GM21825 (cell line): ENCODE measurements around the gene COL2A1.
"Not testable (repeated sequence)": the region's sequence is repeated elsewhere in the genome, so short reads cannot be mapped to it uniquely, and the experiment has no call there.

ENCODE experiments used
- ATAC-seq: cut with Tn5 transposase; IDR thresholded peaks from one replicate; pipeline ENCODE4 v1.9.1; 2021; ENCODE audit warnings: mild to moderate bottlenecking, moderate library complexity; ENCODE audit not compliant: unreplicated experiment

The COL2A1 gene

DNA sequence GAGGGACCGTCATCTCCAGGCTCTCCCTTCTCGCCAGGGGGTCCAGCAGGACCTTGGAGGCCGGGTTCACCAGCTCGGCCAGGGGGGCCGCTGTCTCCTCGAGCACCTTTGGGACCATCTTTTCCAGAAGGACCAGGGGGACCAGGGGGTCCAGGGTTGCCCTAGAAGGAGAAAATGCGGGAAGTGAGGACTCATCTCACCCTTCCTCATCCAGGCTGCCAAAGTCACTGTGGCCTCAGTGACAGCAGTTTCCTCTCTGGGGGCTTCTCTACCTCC, 25.7 kb downstream of the COL2A1 start:
- no peak for ATAC-seq

GRCh38 chr12:47977772-47978597, 26.3 kb downstream of the COL2A1 start:
- ATAC-seq: no peak

DNA sequence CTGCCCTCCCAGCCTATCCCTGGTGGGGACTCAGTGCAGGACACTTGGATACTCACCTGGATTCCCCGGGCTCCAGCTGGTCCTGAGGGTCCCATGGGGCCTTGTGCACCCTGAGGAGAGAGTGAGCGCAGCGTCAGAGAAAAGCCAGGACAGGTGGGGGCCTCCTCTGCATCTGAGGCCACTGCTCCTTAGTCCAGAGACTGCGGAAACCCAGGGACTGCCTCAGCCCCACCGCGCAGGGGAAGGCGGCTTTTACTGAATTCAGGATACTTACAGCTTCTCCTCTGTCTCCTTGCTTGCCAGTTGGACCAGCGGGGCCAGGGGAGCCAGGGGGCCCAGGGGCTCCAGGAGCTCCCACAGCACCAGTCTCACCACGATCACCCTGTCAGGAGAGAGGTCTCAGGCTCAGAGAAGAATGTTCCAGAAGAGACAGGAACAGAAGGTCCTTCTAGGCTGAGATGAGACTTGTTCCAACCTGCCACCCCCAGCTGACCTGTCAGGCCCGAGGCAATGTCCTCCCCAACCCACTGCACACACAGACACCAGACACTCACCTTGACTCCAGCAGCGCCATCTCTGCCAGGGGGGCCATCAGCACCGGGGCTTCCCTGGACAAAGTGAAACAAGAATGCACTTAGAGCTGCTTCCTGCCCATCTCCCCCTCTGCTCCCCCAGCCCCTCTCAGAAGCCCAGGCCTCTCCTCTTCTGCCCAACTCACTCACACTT, 27.1 kb downstream of the COL2A1 start:
- ATAC-seq: no peak

DNA sequence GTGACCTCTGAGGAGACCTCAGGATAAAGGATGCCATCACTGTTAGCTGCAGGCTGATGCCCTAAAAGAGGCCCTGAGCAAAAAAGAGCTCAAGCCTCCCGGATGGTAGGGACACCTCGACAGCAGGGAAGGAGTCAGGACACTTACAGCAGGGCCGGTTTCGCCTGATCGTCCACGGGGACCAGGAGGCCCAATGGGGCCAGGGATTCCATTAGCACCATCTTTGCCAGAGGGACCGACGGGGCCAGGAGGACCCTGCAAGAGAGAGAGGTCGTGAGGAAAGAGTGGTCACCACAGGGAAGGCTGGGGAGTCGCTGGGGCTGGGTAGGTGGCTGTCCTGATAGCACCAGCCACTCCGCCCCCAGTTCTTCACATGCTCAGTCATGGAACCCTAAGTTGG, 28.5 kb downstream of the COL2A1 start:
- no peak for ATAC-seq

DNA sequence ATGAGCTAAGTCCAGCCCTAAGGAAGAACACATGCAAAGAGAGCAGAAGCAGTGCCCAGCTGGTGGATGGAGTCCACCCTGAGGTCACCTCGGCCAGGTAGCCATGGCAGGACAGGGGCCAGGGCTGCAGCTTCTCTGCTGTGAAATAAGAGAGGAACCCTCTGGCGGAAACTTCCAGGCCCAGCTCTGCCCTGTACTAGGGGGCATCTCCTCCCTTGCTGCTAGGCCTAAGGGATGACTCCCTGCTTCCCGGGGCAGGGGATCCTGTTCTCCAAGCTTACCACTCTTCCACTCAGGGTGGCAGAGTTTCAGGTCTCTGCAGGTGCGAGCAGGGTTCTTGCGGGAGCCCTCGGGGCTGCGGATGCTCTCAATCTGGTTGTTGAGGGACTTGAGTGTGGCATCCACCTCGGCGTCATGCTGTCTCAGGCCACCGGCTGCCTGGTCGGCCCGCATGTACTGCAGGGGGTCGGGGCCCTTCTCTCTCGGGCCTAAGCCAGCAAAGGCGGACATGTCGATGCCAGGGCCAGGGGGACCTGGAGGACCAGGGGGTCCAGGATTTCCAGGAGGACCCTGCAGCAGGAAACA, 29.1 kb downstream of the COL2A1 start:
- ATAC-seq: no peak

GRCh38 chr12:47973870-47974269, 30.4 kb downstream of the COL2A1 start:
- no peak for ATAC-seq

GRCh38 chr12:47972895-47973294, 31.4 kb downstream of the COL2A1 start:
- no peak for ATAC-seq

GRCh38 chr12:47970843-47971242, 33.4 kb downstream of the COL2A1 start:
- ATAC-seq: no peak

- ATAC-seq: no peak
These were observed 34.4 kb downstream of the COL2A1 start for GRCh38 chr12:47969845-47970244.

- no peak for ATAC-seq
These were observed 36.6 kb downstream of the COL2A1 start for GRCh38 chr12:47967461-47968321.

- ATAC-seq: no peak
These were observed 38.7 kb downstream of the COL2A1 start for GRCh38 chr12:47965581-47965980.

GRCh38 chr12:47964106-47964728, 40.1 kb downstream of the COL2A1 start:
- ATAC-seq: no peak

- ATAC-seq: peak; percentile 94
These were observed 40.8 kb downstream of the COL2A1 start, which contains the start of gene TMEM106C for GRCh38 chr12:47963340-47964040. Gene TMEM106C, plus strand, starts transcription at chr12:47963596. Its CDS starts 641 bp downstream, at chr12:47964237.

- ATAC-seq: no peak
These were observed 42.1 kb downstream of the COL2A1 start for GRCh38 chr12:47962198-47962597.

DNA sequence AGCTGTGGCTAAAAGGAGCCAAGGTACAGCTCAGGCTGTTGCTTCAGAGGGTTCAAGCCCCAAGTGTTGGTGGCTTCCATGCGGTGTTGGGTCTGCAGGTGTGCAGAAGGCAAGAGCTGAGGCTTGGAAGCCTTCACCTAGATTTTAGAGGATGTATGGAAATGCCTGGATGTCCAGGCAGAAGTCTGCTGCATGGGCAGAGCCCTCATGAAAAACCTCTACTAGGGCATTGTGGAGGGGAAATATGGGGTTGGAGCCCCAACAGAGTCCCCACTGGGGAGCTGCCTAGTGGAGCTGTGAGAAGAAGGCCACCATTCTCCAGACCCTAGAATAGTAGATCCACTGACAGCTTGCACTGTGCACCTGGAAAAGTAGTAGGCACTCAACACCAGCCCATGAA, 46.6 kb downstream of the COL2A1 start:
- not testable (repeated sequence) for ATAC-seq

DNA sequence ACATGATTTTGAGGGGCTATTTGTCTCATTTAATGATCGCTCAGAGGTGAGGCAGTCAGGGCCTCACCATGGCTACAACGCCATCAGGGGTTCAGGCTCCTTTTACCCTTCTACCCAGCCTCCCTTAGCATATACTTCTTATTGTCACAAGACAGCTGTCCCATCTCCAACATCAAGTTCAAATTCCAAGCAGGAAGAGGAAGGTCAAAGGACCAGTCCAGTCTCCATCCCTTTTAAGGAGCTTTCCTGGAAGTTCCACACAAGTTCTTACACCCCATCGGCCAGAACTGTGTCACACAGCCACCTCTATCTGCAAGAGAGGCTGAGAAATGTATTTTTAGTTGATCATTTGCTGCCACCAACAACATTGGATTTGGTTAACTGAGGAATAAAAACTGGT, 49.2 kb downstream of the COL2A1 start:
- ATAC-seq: no peak

DNA sequence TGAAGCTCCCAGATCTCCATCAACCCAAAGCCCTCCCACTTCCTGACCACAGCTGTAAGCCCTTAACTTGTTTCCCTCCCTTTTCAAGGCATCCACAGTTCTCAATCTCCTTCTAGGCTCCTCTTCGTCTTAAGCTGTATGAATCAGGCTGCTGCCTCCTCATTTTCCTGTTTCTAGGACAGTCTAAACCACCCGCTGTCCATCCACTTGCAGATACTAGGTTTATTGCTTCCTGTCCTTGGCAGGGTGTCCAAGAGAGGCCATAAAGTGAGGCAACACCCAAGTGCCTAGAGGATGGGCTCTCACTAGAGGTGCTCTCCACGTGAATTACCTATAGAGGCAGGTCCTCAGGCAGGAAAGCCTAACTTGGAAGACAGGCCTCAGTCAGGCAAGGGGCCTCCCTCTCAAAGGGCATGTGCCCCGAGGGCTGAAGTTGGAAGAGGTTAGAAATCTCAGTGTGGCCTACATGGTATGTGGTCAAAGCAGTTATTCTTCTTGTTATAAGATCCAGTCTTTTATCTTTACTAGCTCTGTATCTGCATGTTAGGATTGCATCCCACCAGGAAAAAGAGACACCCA, 49.7 kb downstream of the COL2A1 start:
- ATAC-seq: no peak

DNA sequence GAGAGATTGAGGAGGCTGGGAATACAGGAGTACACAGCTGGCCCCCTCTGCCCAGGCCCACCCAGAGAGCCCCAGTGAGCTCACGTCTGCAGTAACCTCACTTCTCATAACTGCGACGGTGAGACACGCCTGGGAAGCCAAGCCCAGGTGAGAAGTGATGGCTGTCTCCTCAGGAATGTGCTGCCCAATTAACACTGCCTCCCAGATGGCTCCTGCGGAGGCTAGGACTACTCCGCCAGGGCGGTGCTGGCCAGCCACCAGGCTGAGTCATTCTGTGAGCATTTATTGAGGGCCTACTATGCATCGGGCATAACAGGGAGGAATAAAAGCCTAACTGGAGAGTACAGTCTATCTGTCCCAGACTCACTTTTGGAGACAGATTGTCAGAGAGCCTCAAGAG, 50.2 kb downstream of the COL2A1 start:
- ATAC-seq: no peak

- ATAC-seq: no peak
These were observed 53.3 kb downstream of the COL2A1 start for GRCh38 chr12:47950856-47951468.
